ENCODE measurements around the gene PRDM10.

DNA sequence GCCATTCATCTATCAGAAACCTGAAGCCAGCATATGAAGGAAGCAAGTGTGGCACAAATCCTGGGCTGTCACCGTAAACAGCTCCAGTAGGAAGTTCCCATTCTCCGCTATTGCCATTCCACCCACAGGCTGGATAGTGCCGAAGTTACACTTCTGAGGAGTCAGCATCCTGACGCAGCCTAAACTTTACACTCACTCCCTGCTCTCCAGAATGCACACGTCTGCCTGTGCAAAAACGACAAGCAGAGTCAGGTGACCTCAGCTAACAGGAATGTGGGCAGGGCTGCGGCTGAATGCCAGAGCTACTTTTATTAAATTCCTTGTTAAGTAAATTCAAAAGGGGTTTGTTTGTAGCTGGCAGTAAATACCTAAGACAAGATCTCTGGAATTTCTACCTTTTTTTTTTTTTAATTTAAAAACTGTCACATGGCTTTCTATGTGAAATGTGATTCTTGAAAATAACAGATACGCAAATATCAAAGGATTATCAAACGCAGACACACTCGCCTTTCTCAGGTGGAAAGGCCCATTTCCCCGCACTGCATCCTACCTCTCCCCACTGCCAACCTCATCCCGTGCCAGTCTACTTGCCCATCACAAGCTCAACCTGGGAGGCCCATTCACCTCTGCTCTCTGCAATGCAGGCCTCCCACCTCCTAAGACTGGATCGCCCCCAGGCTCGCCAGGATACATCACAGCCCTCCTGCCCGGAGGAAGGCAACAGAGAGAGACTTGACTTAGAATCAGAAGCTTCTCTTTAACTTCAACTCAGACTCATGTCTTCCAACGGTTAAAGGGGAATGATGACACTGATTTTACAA is 140.7 kb downstream of the PRDM10 start:
- TF ChIP-seq, protein P1, sequence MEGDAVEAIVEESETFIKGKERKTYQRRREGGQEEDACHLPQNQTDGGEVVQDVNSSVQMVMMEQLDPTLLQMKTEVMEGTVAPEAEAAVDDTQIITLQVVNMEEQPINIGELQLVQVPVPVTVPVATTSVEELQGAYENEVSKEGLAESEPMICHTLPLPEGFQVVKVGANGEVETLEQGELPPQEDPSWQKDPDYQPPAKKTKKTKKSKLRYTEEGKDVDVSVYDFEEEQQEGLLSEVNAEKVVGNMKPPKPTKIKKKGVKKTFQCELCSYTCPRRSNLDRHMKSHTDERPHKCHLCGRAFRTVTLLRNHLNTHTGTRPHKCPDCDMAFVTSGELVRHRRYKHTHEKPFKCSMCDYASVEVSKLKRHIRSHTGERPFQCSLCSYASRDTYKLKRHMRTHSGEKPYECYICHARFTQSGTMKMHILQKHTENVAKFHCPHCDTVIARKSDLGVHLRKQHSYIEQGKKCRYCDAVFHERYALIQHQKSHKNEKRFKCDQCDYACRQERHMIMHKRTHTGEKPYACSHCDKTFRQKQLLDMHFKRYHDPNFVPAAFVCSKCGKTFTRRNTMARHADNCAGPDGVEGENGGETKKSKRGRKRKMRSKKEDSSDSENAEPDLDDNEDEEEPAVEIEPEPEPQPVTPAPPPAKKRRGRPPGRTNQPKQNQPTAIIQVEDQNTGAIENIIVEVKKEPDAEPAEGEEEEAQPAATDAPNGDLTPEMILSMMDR (IDR thresholded peaks at IDR 0.05 in 8 of 11, conservative IDR thresholded peaks at IDR 0.05 in 3 of 11): no peak
- TF ChIP-seq POLR2A (IDR thresholded peaks at IDR 0.05) (no peak), POLR2AphosphoS5 (IDR thresholded peaks at IDR 0.05) (no peak)
